Right renal cortex interstitium (tissue), 3 donors: Measurements from ENCODE around the gene PASK. TPM values are rescaled to one million over a fixed set of nuclear protein-coding genes. Genes with fewer than 3 reads are reported as not detected.

ENCODE experiments used
- DNase-seq, 3 donors: peaks; one replicate each; pipeline ENCODE4 v3.0.0-alpha.2; 2013; ENCODE audit warnings: low read depth in 3 of 3, low spot score in 2 of 3
- polyA plus RNA-seq, 3 donors: library from polyadenylated mRNA; unstranded; fragments of 120-200 nt; gene quantifications; one replicate each; pipeline ENCODE4 v1.2.1, GENCODE V29; 2013; ENCODE audit not compliant: insufficient read length in 3 of 3

PASK gene
- polyA plus RNA-seq, 3 donors: 11.9 to 14.7 (median 13.0) TPM

DNA sequence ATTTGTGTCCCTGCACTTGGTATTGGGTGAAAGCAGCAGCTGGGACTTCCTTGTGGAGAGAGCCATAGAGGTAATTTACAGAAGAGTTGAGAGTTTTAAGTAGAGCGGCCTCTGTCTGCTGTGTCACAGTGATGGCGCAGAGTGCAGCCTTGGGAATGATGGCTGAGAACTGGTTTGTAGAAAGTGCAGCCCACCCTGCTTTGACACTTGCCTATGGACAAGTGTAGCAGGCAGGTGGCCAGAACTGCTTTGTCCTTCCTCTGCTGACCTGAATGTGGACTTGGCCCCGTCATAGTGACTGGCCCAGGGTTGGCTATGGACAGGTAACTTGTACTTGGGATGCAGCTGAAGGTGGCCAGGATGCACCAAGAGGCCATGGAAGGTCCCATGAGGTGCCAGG, 32.9 kb upstream of the PASK start:
- DNase-seq: no peak

DNA sequence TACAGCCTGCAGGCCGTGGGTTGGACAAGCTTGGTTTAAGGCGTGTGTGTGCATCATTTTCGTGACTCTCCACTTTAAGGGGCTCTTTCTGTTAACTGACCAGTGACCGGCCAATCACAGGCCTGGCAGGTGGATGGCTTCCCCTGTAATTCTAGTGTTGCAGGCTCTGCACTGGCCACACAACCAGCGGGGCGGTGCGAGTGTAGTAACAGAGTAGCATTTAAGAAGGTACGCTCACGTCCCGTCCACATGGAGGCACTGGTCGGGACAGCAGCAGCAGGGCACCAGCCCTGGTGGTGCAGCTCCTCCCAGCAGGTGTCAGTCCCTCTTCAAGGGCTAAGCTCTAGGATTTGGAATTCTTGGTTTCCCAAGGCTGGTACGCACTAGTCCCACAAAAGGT, 31.2 kb upstream of the PASK start:
- DNase-seq: no peak

DNA sequence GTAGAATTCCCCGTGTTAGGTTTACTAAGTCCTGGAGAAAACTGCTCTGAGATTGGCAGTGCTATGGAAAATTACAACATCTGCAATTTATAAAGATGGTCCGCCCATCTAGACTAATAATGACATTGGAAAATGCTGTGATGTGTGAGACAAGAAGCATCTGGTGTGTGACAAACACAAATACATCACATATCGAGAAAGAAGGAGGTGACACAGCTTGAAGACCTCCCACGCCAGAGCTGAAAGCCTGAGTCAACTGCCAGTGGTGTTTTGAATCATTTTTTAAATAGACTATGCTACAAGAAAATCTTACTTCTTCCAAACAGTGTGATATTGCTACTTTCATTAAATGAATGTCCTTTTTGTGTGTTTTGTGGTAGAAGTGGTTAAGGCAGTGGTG, 30.6 kb upstream of the PASK start:
- DNase-seq: no peak

DNA sequence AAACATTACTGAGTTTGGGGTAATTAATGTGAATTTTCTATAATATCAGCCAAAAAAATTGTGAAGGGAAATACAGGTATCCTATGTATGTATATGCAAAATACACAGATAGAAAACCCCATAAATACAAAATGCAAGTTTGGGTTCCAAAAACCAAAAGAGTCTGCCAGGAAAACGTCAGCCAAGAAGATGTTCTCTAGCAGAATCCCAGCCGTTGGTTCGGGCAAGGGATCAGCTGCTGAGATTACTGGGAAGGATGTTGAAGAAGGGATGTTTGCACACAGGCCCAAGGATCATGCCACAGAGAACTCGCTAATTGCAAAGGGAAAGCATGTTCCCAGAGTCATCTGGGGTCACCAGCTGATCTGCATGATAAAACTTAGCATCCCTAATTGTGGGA, 29.7 kb upstream of the PASK start:
- no peak for DNase-seq

DNA sequence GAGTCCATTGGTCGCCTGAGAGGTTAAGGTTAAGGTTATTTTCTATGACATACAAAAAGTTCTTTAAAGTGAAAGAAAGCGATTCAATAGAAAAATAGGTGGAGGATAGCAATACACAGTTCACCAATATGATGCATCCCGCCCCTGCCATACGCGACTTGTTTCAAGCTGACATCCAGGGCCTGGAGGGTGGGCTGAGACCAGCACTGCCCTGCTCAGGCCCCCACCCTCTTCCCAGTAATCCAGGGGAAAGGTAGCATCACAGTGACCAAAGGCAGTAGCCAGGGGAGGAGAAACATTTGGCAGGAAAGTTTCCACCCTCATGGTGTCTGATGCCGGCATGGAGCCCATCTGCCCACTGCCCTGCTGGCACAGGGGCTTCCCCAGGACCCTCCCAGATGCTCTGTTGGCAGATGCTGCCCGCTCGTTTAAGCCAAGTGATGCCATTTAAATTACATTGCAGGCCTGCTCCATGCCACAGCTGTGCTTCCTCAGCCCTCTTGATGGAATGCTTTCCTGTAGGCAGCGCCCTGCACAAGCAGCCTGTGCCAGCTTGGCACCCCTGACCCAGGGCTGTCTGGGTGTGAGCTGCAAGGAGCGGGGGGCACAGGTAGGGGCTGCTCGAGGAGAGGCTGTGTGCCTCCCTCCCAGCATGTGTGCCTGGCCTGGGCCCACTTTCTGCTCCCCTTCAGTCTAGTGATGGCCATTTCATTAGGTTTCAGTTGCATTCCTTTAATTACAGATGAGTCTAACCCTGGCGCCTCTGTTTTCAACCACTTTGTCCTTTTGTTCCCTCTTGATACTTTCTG, 28.5 kb upstream of the PASK start:
- no peak for DNase-seq

DNA sequence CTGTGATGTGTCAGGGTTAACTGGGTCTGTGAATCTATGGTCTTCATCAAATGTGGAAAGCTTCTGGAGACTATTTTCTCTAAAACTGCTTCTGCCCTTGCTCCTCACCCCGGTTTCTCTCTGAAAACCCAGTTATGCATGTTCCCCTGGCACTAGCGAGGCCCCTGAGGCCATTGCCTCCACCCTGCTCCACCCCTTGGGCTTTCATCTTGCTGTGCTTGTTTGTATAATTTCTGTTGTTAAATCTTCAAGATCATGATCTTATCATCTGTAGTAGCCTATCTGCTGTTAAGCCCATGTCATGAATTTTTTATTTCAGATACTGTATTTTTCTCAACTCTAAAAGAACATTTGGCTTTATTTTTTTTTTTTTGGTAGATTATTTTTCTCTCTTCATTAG, 24.3 kb upstream of the PASK start:
- DNase-seq: no peak

DNA sequence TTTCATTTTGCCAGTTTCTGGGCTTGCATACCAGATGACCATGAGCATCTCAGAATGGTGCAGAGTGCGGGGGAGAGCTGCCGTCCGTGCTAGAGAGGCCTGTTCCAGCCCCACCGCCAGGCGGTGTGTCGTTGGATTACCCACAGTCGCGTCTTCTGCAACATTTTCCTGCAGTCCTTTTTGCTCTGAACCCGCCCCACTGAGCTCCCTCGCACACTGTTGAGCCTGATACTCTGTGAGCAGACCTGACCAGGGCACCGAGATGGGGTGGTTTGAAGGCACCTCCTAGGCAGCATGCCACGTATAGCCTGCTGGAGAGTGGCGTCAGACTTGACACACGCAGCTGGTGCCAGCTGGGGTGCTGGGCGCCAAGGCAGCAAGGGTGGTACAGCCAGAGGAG, 19.1 kb upstream of the PASK start:
- no peak for DNase-seq

DNA sequence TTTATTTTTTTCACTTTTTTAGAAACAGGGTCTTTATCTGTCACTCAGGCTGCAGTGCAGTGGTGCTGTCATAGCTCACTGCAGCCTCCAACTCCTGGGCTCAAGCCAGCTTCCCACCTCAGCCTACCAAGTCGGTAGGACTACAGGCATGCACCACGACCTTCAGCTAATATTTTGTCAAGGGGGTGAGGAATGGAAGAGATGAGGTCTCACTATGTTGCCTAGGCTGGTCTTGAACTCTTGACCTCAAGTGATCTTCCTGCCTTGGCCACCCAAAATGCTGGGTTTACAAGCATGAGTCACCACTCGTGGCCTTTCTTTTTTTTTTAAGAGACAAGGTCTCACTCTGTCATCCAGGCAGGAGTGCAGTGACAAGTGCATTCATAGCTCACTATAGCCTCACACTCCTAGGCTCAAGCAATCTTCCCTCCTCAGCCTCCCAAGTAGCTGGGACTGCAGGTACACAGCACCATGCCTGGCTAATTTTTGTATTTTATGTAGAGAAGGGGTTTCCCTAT, 14.4 kb upstream of the PASK start:
- DNase-seq: no peak

DNA sequence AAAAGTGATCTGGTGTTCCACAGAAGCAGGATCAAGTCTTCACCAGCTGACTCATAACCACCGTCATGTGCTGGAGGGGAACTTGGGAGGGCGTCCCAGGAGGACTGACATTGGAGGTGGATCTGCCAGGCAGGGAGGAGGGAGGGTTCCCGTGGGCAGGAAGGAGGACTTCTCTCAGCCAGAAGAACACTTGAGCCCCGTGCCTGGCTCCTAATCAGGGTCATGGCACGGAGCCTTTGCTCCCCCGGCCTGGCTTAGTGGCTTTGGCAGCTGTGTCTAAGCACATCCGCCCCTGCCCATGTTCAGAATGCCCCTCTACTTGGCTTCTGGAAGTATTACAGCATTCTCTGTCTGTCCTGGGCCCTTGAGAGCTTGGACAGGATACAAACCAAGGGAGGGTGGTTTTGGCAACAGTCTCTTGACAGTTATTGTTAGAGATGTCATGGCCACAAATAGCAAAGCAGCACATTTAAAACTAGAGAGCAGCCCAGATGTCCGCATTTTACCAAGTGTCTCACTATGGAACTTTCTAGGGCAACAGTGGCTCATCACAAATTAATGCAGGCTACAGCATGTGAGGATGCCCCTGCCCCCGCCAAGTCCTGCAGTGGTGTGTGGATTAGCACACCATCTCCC, 12.5 kb upstream of the PASK start:
- DNase-seq: no peak

DNA sequence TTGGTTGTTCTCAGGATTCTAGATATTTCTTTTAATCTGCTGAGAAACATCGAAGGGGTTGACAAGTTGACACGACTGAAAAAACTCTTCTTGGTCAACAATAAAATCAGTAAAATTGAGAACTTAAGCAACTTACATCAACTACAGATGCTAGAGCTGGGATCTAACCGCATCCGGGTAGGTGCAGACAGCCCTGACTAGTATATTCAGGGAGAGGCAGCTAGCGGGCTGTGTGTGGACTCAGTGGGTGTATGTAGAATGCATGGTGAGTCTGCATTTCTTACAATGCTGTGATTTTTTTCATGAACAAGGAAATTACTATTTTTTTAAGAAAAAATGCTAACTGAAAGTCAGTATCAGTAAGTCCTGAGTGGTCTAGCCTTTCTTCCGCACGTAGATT, 11.0 kb upstream of the PASK start:
- DNase-seq: no peak

DNA sequence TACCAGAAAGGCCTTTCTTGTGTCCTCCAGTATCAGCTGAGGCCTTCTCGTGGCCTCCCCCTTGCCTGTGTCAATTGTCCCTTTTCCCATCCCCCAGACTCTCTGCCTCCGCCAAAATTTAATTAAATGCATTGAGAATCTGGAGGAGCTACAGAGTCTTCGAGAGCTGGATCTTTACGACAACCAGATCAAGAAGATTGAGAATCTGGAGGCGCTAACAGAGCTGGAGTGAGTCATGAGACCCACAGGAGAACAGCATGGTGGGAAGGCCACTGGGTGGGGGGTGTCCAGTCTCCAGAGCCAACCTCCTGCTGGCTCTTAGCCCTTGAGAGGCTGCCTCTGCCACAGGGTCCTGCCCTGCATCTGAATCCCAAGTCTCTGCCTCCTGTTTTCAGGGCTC, 9.8 kb upstream of the PASK start:
- DNase-seq: no peak

DNA sequence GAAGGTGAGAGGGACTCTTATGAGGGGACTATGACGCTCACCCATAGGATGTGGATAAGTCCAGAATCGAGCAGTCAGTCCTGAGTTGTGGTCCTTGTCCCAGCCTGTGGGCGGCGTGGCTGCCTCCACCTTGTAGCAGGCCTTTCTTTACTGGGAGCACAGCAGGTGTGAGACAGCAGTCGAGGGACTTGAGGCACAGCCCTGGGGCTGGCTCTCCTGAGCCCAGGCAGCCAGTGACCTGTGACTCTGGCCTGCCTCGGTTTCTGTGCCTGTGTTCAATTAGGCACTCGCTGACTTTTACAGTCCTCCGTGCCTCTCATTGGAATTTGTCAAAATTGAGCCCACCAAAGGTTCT, 9.3 kb upstream of the PASK start:
- no peak for DNase-seq

DNA sequence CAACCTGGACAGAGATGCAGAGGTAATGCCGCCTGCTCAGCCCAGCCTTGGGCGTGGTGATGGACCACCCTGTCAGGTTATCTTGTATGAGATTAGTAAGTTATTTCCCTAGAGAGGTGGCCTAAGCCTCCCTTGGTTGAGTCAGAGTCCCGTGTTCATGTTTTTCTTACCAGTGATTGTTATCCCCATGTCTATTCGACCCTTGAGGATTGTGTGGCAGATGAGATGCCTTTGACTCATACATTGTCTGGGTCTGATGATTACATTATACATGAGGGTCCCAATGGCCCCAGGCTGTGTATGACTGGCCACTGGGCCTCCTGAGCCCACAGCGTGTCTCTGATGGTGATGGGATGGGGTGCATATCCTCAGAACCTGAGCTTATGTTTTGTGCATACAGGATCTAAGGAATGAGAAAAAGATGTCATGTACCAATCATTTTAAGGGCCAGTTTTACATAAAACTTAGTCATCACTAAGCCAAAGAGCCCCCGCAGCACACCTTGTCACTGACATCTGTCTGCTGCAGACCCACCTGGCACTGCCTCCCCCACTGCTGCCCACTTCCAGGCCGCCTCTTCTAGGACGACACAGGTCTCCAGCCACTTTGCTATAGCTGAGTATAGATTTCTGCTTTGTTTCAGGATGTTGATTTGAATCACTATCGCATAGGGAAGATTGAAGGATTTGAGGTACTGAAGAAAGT, 8.7 kb upstream of the PASK start:
- no peak for DNase-seq

DNA sequence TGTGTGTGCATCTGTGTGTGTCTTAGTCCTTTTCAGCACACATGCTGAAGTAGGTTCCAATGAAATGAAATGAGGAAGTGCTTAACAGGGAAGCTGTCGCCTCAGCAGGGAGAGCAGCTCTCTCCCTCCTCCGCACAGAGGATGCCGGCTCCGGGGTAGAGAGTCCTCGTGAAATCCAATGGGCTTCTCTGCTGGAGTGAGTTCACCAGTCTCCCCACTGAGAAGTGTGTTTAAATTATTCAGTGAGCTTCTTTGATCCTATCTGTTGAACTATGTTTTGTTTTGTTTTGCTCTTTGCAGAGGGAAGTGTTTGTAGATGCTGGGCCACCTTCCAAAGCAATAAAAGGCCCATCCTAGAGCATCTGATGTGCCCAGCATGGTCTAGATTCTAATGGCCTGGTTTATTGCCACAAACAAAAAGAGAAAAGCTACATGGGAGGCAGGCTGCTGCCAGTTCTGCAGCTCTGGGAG, 7.7 kb upstream of the PASK start:
- no peak for DNase-seq

DNA sequence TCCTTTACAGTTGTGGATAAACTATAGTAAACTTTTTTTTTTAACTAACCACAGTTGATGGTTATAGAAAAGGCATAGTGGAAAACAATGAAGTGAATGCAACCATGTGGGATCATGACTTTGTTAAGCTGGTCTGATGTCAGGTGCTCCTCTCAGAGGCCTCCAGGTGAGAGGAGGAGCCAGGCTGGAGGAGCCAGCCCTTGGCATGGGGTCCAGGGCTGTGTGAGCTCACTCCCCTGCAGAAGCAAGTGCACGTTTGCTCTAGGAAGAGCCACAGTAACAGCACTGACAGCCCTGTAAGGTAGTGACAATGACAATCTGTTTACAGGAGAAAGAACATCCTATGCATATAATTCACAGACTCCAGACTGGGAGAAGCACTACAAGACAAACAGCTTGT, 6.7 kb upstream of the PASK start:
- no peak for DNase-seq

DNA sequence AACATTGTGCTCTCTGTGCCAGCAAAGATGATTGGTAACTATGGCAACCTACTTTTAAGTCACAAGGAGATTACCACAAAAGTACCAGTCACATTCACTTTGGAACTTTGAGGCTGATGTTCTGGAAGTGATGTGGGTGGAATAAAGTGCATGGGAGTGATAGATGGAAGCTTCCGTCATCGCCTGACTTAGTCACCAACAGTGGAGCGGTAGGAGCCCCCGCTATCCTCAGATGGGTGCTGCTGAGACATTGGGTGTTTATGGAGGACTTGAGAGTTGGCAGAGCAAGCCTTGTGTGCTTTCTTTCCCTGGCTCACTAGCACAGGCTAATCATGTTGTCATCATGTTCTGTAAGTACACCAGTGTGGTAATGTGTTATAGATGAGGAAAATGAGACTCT, 5.6 kb upstream of the PASK start:
- DNase-seq: no peak

DNA sequence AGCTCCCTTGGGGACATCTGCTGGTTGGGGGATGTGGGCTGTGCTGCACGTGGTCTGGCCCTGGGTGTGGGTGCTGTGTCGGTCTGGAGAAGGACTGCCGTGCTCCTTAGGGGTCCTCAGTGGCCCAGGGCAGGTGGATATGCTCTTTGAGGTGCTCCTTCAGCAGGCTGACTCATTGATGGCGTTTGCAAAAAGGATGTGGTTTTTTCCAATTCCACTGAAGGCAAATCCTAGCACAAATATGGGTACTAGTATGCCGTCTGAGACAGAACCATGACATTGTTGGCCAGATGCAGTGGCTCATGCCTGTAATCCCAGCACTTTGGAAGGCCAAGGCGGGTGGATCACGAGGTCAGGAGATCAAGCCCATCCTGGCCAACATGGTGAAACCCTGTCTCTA, 4.3 kb upstream of the PASK start:
- DNase-seq: no peak

DNA sequence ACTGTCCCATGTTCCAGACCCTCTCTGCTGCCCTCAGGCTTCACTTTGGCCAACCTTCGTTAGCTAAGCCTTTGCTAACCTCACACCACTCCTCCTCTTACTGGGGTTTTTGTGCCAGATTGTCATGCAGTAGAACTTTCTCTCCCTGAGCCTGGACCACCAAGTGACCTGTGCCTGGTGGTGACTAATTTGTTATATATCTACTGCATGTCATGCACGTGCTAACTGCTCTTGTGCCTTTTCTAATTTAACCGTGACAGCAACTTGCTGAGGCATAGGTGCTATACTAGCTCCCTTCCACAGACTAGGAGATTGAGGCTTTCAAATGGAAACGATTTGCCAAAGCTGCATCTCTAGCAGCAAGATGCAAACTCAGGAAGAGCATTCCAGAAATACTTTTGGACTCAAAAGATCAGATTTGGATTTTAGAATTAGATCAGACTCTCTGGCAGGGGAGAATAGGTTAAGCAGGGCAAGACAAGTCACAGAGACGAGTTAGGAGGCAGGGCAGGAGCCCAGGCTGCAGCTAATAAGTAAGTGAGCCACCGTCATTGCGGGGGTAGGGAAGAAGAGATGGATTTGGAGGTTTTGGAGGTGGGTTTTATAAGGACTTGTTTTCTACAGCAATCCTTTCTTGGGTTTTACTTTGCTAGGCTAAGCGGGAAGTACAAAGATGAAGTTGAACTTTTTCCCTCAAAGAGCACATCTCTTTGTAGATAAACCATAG, 2.8 kb upstream of the PASK start:
- DNase-seq: no peak

DNA sequence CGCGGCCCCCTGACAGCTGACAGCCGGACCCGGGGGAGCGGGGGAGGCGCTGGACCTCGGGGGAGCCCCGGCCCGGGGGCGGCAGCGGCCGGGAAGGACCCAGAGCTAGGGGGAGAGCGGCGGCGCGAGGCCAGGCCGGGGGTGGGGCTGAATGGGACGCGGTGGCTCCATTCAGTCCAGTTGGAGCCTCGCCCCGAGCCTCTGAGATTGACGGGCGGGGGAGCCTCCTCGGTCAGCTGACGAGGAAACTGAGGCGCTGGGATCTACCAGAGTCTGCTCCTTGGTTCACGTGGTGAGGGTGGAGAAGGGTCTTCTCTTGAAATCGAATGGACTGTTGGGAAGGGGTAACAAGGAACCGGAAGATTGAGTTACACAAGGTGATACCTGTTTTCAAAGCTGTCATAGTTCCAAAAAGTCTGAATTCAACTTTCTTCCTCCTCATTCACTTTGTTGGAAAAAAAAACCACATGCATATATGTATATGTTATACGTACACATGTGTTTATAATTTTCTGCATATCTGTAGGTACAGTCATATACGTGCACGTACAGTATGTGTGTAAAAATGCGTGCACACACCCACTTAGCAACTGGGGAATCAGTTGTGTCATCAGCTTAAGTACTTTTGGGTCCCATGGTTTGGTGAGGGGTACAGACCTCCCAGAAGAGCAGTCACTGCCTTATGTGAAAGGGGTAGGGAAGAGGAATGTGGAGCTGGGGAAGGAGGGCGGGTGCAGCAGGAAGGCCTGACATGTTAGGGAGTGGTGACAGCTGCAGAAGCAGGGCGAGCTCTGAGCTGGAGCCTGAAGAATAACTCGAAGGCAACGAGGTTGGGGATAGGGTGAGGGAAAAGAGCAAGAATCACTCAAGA, 1.6 kb upstream of the PASK start:
- DNase-seq: peak in 1 of 3 donors; percentile 5
